PC-3 (cell line): ENCODE measurements around the gene SLC8A3. TPM values are rescaled to one million over a fixed set of nuclear protein-coding genes. Genes with fewer than 3 reads are reported as not detected.
A peak's percentile ranks its signal among the peaks of the same experiment; 100 is the strongest.

Experiments
- ATAC-seq: fragments of 200-7000 bp; cut with Tn5 transposase; 2 replicates; pipeline ENCODE4 v1.9.1; 2020; ENCODE audit warnings: mild to moderate bottlenecking, moderate library complexity
- BruUV-seq: library from RNA; stranded (reverse); fragments of 400-500 nt; replicated peaks from 2 replicates; lab custom pipeline; 2021; lab: Mats Ljungman, UMichigan
- CTCF ChIA-PET: fragments of 300-600 bp; sonication (Branson Sonifier 250); formaldehyde crosslinking; loops from one replicate; lab custom pipeline; 2022; ENCODE audit warnings: antibody characterized with exemption; lab: Charles Lee
- POLR2A ChIA-PET: fragments of 300-600 bp; sonication (Branson Sonifier 250); formaldehyde crosslinking; loops from one replicate; lab custom pipeline; 2022; ENCODE audit warnings: antibody characterized with exemption; ENCODE audit not compliant: unreplicated experiment; lab: Charles Lee
- DNase-seq: peaks from one replicate; pipeline ENCODE4 v3.0.0-alpha.2; 2015
- H2AFZ ChIP-seq: fragments of 300-600 bp; sonication (generic); 2 replicates; pipeline ENCODE4 v1.6.0; 2016; ENCODE audit warnings: antibody characterized with exemption, low read length
- H3F3A ChIP-seq: fragments of 300-600 bp; sonication (generic); one replicate; pipeline ENCODE4 v1.6.0; 2017; ENCODE audit warnings: antibody characterized with exemption, low read length, control low read depth, mild to moderate bottlenecking; ENCODE audit not compliant: unreplicated experiment
- H3K27ac ChIP-seq: fragments of 300-600 bp; sonication (generic); 2 replicates; pipeline ENCODE4 v1.5.1; 2016; ENCODE audit warnings: mild to moderate bottlenecking, low read length
- H3K27me3 ChIP-seq: fragments of 300-600 bp; sonication (generic); 2 replicates; pipeline ENCODE4 v1.6.1; 2016; ENCODE audit warnings: low read length, mixed read lengths
- H3K36me3 ChIP-seq: fragments of 300-600 bp; sonication (generic); 2 replicates; pipeline ENCODE4 v1.6.1; 2016; ENCODE audit warnings: low read depth, mixed run types, low read length, mixed read lengths
- H3K4me1 ChIP-seq: fragments of 300-600 bp; sonication (generic); 2 replicates; pipeline ENCODE4 v1.5.1; 2016; ENCODE audit warnings: low read length; ENCODE audit not compliant: insufficient read depth
- H3K4me2 ChIP-seq: fragments of 300-600 bp; sonication (generic); 2 replicates; pipeline ENCODE4 v1.6.0; 2016; ENCODE audit warnings: low read length
- H3K4me3 ChIP-seq: fragments of 300-600 bp; sonication (generic); 2 replicates; pipeline ENCODE4 v1.5.1; 2016; ENCODE audit warnings: mild to moderate bottlenecking, low read length, mixed read lengths
- H3K79me2 ChIP-seq: fragments of 300-600 bp; sonication (generic); 2 replicates; pipeline ENCODE4 v1.6.1; 2017; ENCODE audit warnings: low read length, mixed read lengths
- H3K9ac ChIP-seq: fragments of 300-600 bp; sonication (generic); 2 replicates; pipeline ENCODE4 v1.6.0; 2016; ENCODE audit warnings: mild to moderate bottlenecking, low read length
- H3K9me2 ChIP-seq: fragments of 300-600 bp; sonication (generic); replicated peaks from 2 replicates; pipeline ENCODE4 v1.6.1; 2016; ENCODE audit warnings: mixed run types, low read length, mixed read lengths
- H3K9me3 ChIP-seq: fragments of 300-600 bp; sonication (generic); 2 replicates; pipeline ENCODE4 v1.6.1; 2016; ENCODE audit warnings: low read length, mixed read lengths
- H4K20me1 ChIP-seq: fragments of 300-600 bp; sonication (generic); 2 replicates; pipeline ENCODE4 v1.6.1; 2016; ENCODE audit warnings: low read length, mixed read lengths
- CTCF ChIP-seq: fragments of 300-600 bp; sonication (generic); conservative IDR thresholded peaks from 2 replicates; pipeline ENCODE4 v1.5.1; 2017; ENCODE audit warnings: antibody characterized with exemption, low read depth, mild to moderate bottlenecking, low read length
- EZH2 ChIP-seq: fragments of 300-600 bp; sonication (generic); IDR thresholded peaks from one replicate; pipeline ENCODE4 v1.6.1; 2017; ENCODE audit warnings: antibody characterized with exemption, mild to moderate bottlenecking, low read length; ENCODE audit not compliant: unreplicated experiment
- EZH2phosphoT487 ChIP-seq: fragments of 300-600 bp; sonication (generic); IDR thresholded peaks from 2 replicates; pipeline ENCODE4 v1.6.1; 2018; ENCODE audit warnings: mild to moderate bottlenecking, antibody characterized with exemption, low read length, borderline replicate concordance
- intact Hi-C: fragments of 100-400 bp; cut with micrococcal nuclease; formaldehyde crosslinking; loops from 2 replicates; pipeline ENCODE4 v1.9.0; 2023
- total RNA-seq: library from RNA; depleted of rRNA; stranded (reverse); fragments of >200 nt; gene quantifications from 2 replicates; pipeline ENCODE4 v1.2.3, GENCODE V29; 2014

SLC8A3 gene
- total RNA-seq, 1 experiment from 2014 or later = not detected

- POLR2A ChIA-PET = interaction anchor here (0.6 kb wide), 1 partner anchor 745 kb away, joined by 3 read pairs; no protein-coding TSS in a partner anchor
- Histone ChIP-seq H3K9me3 (no peaks in the 10 kb centered on the region), H3K4me2 (no peak overlapping the region), H3K4me1 (peaks cover 7% of the 10 kb centered on the region; the same call in 1 of the 2 replicates), H3K27ac (no peak overlapping the region), H3K4me3 (no peak overlapping the region), H3K79me2 (no peaks in the 10 kb centered on the region), H3K27me3 (peaks cover 22% of the 10 kb centered on the region), H4K20me1 (no peaks in the 10 kb centered on the region), H3F3A (no peaks in the 10 kb centered on the region), H2AFZ (no peak overlapping the region), H3K36me3 (no peaks in the 10 kb centered on the region), H3K9ac (no peak overlapping the region), H3K9me2 (no peaks in the 10 kb centered on the region)
- ATAC-seq = no peak
- TF ChIP-seq CTCF (no peak), EZH2 (no peak), EZH2phosphoT487 (no peak)
- peak; percentile 40 for DNase-seq
- intact Hi-C loops = no loop called here
- BruUV-seq = no TSS peak
- CTCF ChIA-PET = no interaction called here
These were observed 135.8 kb downstream of the SLC8A3 start for GRCh38 chr14:70052990-70053389.

GRCh38 chr14:70050136-70050535, 138.6 kb downstream of the SLC8A3 start:
- Histone ChIP-seq H3K27me3 (peaks cover 5% of the 10 kb centered on the region; the same call in 1 of the 2 replicates), H3K9me2 (no peaks in the 10 kb centered on the region), H3K4me2 (no peak overlapping the region), H3K27ac (no peak overlapping the region), H3F3A (no peaks in the 10 kb centered on the region), H3K79me2 (no peaks in the 10 kb centered on the region), H3K4me3 (no peak overlapping the region), H3K36me3 (no peaks in the 10 kb centered on the region), H3K4me1 (peaks cover 27% of the 10 kb centered on the region; the same call in 1 of the 2 replicates), H3K9me3 (no peaks in the 10 kb centered on the region), H2AFZ (no peak overlapping the region), H4K20me1 (no peaks in the 10 kb centered on the region), H3K9ac (no peak overlapping the region)
- no peak for DNase-seq
- no TSS peak for BruUV-seq
- ATAC-seq = no peak
- intact Hi-C loops = no loop called here
- POLR2A ChIA-PET = no interaction called here
- no peak for TF ChIP-seq EZH2
- TF ChIP-seq CTCF = no peak
- TF ChIP-seq EZH2phosphoT487 = no peak
- CTCF ChIA-PET = no interaction called here

GRCh38 chr14:70049605-70050004, 139.1 kb downstream of the SLC8A3 start:
- no peak overlapping the region for H3K9ac ChIP-seq
- H3K36me3 ChIP-seq = no peaks in the 10 kb centered on the region
- no peaks in the 10 kb centered on the region for H4K20me1 ChIP-seq
- ChIA-PET POLR2A (no interaction called here), CTCF (no interaction called here)
- H3K27me3 ChIP-seq = no peaks in the 10 kb centered on the region
- ATAC-seq (no peak), DNase-seq (no peak)
- H3K9me2 ChIP-seq = no peaks in the 10 kb centered on the region
- H3K9me3 ChIP-seq = no peaks in the 10 kb centered on the region
- H3K79me2 ChIP-seq = no peaks in the 10 kb centered on the region
- no peak overlapping the region for H3K4me2 ChIP-seq
- peaks cover 27% of the 10 kb centered on the region; the same call in 1 of the 2 replicates for H3K4me1 ChIP-seq
- no TSS peak for BruUV-seq
- no peak overlapping the region for H3K4me3 ChIP-seq
- no peaks in the 10 kb centered on the region for H3F3A ChIP-seq
- H3K27ac ChIP-seq = no peak overlapping the region
- no peak for TF ChIP-seq EZH2phosphoT487
- no peak for TF ChIP-seq EZH2
- no peak for TF ChIP-seq CTCF
- intact Hi-C loops = loop anchor here (5.0 to 10.0 kb wide), 3 partner anchors 353 to 665 kb away; no protein-coding TSS in a partner anchor
- H2AFZ ChIP-seq = no peak overlapping the region
